ENCODE measurements around the gene LYPD6B. TPM values are rescaled to one million over a fixed set of nuclear protein-coding genes. Genes with fewer than 3 reads are reported as not detected.

The LYPD6B gene
- total RNA-seq, 1 donor from 2014 or later = not detected

DNA sequence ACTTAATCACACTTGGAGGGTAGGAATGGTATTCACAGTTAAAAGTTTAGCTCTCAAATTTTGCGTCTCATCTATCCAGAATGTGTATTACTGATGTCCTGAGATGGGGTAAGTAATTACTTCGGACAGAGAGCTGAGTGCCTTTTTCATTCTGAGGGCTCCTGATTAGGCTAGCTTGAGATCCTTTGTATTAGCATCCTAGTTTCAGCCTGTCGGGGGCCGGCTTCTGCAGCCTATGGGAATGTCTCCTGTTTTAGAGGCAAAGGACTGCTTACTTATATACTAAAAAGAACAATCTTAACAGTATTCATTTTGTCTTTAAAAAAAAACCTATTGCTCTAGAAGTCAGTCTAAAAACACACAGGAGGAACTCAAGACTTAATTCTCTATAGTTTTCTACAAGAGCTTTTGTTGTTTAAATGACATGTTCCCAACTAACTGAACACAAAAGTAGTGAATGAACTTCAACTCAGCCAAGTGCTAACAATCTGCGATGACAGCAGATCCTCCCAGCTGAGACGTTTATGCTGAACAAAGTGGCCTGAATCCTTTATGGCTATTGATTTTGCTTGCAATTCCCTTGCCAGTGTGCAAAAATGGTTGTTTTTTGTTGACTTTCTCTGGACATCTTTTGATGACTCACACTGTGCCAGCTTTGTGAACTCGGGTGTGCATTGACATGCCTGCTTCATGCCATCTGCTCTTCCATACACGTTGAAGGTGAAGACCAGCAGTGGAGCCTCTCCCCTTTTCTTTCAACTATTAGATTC, 118.7 kb downstream of the LYPD6B start:
- intact Hi-C loops (cut with micrococcal nuclease) = no loop called here

DNA sequence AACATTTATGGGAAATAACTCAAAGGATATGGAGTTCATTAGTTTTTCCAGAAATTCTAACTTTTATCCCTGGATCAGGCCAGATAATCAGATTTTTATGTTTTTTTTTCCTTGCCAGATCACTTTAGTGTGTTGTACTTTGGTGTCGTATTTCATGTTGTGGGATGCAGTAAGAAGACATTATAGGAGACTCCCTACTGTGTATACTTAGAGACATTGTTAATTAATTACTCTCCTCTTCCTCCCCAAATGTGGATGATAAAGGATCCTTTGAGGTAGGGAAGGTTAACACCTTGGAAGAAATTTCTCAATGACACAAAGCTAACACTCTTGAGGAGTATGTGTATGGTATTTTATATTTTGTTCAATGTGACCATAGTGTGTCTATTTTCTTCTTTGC, 120.5 kb downstream of the LYPD6B start:
- intact Hi-C loops (cut with micrococcal nuclease) = no loop called here

DNA sequence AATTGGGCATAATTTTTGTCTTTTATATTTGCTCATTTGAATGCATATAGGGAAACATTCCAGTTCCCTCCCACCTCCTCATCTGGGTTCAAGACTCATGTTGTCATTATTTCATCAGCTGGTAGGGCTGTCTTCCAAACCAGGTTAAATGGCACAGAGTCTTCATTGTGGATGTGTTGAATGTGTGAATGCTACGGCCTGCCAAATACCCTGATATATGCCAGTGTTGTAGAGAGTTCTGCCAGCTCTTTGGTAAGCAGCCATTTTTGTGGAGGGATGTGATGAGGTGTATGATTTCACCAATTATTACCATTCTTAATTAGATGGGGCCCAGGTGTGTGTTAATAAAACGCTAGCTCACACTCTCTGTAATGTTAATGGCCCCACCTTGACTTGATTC, 121.7 kb downstream of the LYPD6B start:
- intact Hi-C loops (cut with micrococcal nuclease) = no loop called here

DNA sequence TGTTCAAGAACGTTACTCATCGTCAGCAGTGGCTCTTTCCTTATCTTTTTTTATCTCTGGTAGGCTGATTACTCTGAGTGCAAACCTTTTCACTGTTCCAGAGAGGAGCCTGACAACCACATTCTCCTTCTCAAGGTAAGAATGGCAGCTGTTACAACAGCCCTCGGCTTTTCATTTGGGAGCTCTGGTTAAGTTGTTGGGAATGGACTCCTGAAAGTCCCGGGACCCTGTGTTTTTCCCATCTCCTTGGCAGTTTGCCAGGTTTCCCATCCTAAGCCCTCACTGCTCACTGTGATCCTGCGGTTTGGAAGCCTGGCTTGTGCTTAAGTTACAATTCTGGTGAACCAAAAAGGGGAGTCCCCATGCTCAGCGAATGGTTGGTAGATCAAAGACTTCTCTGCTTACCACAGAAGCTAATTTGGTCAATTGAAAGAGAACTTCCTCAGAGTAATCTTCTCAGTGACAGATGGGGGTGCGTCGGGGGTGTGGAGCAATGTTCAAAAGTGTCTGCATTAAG, 122.3 kb downstream of the LYPD6B start:
- intact Hi-C loops (cut with micrococcal nuclease) = no loop called here

DNA sequence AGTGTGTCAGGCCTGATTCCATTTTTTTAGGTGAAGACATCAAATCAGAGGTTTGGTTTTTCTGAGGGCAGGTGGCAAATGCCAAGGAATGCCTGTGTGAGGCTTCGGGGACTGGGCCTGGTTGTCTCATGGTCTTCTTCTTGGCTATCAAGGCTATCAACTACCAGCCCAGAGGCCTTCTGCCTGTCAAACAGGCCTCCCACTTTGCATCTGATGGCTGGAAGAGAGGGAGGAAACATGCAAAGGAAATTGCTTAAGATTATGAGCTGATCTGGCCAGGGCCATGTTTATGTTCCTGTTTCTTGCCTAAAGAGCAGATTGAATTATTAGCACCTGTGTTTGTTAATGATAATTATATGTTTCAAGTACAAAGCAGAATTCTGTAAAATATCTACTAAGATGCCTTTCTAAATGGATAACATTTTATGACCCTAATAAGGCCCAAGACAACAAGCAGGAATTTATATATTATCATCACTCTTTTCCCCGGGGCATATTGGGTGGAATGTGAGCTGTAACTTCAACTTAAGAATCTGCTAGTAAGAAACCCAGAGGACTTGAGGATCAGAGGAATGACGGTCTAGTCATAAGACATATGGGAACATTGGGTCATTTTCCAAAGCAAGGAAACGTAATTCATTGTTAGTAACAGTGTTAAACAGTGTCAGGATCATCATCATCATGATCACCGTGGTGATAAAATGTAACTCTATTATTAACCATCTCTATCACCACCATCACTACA, 123.2 kb downstream of the LYPD6B start:
- intact Hi-C loops (cut with micrococcal nuclease) = no loop called here

DNA sequence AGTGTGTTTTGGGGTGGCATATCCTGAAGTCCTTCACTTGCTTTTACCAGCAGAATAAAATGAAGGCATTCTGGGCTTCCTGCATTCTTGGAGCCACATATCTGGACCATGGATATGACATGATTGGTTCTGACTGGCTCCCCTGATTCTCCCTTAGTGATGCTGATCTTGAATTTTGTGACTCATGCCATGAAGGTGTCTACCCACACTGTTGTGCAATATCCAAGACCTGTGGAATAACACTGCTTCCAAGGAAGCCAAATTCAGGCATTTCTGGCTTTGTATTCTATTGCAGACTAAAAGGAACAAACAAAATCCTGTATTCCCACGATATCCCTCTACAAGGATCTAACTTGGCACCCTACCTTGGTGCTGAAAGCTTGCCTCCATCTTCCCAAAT, 125.8 kb downstream of the LYPD6B start:
- intact Hi-C loops (cut with micrococcal nuclease) = no loop called here

DNA sequence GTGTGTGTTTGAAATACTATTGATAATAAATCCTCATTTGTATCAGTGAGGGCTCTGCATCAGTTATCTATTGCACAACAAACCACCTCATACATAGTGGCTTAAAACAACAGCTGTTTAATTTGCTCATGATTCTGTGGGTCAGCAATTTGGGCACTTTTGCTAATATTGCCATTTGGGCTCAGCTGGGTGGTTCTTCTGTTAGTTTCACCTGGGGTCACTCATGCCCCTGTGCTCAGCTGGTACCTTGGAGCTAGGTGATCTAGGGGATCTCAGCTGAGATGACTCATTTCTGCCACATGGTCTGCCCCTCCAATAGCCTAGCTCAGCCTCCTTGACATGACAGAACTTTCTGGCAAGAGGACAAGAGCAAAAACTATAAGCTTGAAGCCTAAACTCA, 126.3 kb downstream of the LYPD6B start:
- intact Hi-C loops (cut with micrococcal nuclease) = no loop called here

DNA sequence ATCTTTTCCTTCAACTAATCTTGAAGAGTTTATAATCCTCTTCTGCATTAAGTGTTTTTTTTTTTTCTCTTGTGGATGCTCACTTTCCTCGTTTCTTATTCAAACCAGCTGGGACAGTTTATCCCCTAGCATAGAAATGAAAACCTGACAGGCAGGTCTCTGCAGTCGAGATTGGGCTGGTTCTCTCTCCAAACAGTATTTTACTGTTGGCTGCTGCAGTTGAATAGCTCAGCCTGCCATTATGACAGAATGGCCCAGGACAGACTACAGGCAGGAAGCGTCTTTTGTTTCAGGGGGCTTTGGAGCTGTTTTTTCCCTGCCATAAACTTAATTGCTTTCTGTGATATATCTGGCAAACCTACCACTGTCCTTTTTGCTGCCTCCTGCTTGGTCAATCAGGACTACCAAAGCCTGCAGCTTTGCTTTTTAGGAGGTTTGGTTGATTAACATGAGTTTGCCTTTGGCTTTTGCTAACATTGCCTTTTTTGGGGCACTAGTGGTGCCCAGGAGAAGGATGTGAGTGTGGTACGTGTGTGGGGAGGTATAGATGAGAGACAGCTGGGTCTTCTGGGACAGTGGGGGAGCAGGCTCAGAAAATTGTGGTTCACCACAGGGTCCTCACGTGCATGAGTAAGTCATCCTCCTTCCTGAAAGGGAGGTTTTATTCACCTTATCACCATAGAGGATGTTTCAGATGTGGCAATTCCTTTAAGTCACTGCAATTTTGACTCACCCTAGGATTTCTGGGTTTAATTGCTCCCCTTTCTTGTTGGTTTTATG, 128.7 kb downstream of the LYPD6B start:
- intact Hi-C loops (cut with micrococcal nuclease) = no loop called here

DNA sequence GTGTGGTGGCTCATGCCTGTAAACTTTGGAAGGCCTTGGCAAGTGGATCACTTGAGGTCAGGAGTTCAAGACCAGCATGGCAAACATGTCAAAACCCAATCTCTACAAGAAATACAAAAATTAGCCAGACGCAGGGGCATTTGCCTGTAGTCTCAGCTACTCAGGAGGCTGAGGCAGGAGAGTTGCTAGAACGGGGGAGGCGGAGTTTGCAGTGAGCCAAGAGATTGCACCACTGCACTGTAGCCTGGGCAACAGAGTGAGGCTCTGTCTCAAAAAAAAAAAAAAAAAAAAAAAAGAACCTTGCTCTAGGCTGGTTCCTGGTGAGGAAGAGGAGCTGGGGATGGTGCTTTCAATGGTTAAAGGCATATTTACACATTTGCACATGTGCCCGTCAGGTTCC, 129.4 kb downstream of the LYPD6B start:
- intact Hi-C loops (cut with micrococcal nuclease) = no loop called here

DNA sequence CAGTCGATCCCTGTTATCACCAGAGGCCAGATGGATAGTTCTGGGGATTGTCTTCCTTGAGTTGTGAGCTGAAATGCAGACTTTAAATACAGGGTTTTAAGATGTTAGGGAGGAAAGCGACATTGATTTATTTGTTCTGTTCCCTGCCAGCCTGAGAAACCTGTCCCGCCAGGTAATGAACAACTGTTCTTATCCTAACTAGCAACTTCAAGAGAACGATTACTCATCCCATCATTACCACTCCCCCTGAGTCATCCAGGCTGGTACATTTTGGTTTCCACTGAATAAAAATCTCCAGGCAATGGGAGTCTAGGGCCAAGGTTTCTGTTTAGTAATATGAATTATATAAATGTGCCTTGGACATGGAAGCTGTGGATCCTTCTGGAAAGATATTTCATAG, 131.2 kb downstream of the LYPD6B start:
- intact Hi-C loops (cut with micrococcal nuclease) = no loop called here

DNA sequence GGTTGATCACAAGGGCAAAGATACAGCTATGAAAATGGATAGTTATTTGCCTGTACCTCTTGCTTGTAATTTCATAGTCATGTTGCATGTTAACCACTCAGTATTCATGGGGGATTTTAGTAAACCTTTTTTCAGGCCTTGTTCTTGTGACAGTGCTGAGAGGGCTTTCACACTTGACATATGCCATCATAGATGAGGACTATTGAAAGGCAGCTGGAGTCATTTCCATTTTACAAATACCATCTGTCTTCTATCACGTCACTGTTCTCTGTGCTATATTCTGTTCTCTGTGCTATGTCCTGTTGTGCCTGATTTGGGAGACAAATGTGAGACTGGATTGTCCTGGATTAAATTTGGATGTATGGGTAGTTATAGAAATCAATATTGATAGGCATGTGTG, 131.7 kb downstream of the LYPD6B start:
- intact Hi-C loops (cut with micrococcal nuclease) = no loop called here

DNA sequence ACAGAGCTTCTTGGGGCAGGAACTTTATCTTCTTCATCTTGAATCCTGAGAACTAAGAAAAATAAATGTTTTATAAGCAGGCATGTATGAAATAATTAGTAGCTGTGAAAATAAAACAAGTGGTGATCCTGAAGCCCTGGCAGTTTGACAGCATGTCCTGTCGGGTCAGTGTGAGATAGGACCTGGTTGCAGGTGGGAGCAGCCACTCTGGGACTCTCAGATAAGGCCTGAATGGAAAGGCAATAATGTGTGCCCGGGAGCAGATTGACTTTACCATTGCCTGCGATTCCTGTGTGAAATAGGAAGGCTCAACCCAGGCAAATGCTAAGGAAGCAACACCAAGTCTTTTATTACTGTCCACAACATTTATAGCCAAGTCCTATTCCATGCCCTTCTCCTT, 132.4 kb downstream of the LYPD6B start:
- intact Hi-C loops (cut with micrococcal nuclease) = no loop called here

DNA sequence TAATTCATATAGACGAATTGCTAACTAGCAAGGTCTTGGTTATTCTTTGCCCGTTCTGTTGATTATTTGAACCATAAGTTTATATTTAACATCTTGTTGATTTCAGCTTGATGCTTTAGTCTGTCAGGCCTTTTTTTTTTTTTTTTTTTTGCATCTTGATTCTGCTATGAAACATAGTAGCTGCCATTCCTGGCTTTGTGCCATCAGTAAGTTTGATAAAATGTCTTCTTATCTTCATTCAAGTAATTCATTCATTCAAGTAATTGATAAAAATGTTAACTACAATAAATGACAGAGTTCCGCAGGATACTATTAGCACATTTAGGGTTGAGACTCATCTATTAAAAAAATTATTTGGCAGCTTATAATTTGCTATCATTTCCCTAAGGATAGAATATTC, 134.7 kb downstream of the LYPD6B start:
- intact Hi-C loops (cut with micrococcal nuclease) = no loop called here

DNA sequence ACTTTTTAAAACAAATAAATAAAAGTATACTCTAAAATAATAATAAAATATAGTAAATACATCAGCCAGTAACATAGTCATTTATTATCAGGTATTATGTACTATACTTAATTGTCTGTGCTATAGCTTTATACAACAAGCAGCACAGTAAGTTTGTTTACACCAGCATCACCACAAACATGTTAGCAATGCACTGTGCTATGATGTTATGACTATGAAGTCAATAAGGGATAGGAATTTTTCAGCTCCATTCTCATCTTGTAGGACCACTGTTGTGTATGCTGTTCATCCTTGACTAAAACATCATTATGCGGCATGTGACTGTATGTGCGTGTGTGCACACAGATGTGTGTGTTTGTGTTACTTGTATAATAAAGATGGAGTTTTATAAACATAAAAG, 137.5 kb downstream of the LYPD6B start:
- intact Hi-C loops (cut with micrococcal nuclease) = no loop called here

DNA sequence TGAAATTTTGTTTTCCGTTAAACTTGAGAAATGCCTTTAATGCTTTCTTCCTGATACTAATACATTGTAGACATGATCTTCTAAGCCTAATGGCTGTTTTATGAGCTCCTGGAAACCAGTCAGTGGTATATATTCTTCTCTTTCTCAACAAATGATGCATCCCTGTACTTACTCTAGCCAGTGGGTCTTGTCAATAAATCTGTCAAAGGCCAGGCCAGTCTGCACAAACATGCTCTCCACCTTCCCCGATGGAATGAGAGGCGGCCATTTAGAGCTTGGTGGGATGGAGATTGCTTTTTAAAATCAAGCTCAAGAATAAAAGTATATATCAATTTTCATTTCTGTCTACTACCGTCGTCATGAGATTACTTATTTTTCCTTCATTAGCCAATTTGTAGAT, 140.1 kb downstream of the LYPD6B start:
- intact Hi-C loops (cut with micrococcal nuclease) = no loop called here

DNA sequence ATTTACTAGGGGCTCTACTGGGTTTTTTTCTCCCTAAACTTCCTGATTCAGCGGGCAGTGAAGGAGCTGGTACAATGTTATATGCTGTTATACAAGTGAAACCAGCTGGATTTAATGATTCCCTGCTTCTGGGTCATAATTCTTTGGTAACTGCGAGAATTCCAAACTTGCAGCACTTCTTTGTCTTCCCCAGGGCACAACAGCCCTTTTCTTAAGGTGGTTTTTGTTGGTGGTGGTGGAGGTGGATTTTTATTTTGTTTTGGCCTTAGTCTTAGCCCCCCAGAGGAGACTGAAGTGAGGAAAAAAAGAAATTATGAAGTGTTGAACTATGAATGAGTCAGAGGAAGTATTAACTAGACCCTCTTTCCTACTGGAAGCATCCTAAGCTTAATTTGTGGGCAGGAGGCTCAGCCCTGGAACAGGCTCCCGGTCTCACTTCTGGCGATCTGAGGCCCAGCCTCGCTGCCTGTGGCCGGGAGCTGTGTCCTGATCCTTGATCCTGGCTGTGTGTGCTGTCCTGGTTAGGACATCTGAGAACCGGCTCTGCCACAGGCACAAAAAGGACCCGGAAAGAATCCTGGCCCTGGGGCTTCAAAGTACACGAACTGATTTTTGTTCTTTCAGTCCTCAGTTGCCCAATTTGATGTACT, 141.9 kb downstream of the LYPD6B start:
- intact Hi-C loops (cut with micrococcal nuclease) = no loop called here

DNA sequence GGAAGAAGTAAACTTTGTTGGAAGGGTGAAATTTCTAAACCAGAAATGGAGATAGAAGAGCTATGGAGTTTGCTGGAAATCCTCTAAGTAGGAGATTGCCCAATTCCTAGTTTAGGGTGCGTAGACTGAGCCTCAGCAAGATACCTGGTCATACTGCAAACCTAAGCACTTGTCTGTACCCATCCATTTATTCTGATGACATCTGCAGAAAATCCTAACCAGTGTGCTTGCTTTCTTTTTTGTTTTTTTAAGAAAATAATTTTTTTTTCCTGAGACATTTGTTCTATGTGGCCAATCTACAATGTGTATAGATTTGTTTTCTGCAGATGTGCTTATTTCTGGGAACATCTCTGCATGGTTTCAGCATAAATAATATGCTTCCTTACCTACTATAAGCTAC, 144.7 kb downstream of the LYPD6B start:
- intact Hi-C loops (cut with micrococcal nuclease) = no loop called here

DNA sequence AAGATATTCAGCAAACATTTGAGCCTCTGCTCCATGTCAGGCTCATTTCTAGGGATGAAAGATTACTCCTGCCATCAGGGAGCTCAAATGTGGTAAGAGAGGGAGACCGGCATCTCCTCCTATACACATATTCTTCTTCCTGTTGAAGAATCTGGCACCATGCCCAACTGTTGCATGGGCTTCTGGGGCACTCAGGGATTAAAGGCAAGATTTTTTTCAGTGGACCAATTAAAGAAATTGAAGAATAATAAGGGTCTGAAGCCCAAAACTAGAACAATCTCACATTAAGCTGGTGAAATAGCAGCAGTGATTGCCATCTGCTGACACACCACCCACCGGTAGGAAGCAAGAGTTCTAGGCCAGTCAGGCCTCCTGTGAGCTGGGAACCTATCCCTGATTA, 146.5 kb downstream of the LYPD6B start:
- intact Hi-C loops (cut with micrococcal nuclease) = no loop called here

DNA sequence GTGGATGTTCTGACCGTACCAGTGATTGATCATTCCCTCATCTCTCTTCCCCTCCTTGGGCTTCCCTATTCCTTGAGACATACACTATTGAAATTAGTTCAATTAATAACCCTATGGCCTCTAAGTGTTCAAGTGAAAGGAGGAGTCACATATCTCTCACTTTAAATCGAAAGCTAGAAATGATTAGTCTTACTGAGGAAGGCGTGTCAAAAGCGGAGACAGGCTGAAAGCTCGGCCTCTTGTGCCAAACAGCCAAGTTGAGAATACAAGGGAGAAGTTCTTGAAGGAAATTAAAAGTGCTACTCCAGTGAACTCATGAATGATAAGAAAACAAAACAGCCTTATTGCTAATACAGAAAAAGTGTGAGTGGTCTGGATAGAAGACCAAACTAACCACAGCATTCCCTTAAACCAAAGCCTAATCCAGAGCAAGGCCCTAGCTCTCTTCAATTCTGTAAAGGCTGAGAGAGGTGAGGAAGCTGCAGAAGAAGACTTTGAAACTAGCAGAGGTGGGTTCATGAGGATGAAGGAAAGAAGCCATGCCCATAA, 147.5 kb downstream of the LYPD6B start:
- intact Hi-C loops (cut with micrococcal nuclease) = no loop called here

DNA sequence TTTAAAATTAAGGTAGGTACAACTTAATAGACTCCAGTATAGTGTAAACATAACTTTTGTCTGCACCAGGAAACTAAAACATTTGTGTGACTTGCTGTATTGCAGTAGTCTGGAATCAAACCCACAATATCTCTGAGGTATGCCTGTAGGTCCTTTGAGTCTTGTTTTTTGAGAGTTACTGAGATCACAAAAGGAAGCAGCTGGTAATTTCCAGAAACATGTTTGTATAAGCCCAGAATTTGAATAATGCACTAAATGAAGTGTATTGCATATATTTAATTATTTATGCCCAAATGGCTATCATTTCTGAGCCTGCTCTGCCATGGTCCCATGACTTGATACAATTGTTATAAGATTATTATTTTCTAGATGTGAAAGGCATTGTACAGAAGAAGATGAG, 148.6 kb downstream of the LYPD6B start:
- intact Hi-C loops (cut with micrococcal nuclease) = no loop called here

DNA sequence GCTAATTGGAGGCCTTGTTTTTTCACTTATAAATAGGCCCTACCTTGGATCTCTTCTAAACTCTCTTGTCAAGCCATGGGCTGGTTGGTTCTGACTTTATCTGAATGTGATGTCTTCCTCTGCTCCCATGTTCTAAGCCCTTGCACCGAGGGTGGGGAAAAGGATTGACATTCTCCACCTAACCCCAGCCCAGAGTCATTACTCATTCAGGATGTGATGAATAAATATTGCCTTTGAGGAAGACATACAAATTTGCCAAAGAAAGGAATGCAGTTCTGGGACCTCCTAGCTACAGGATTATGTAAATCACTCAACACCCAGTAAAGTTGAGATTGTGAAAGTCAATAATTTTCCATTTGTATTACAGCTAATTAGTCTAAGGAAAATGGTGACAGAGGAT, 149.8 kb downstream of the LYPD6B start:
- intact Hi-C loops (cut with micrococcal nuclease) = no loop called here
